HEK293 (cell line): ENCODE measurements around the gene FOXP1.

Experiments
- WT1 ChIP-seq: fragments of 450-650 bp; formaldehyde crosslinking; IDR thresholded peaks from 2 replicates; pipeline ENCODE4 v1.5.1; 2016; ENCODE audit warnings: missing biosample characterization, missing genetic modification characterization
- ZNF138 ChIP-seq: fragments of 450-650 bp; formaldehyde crosslinking; IDR thresholded peaks from 2 replicates; pipeline ENCODE4 v1.5.1; 2016; ENCODE audit warnings: missing biosample characterization, missing genetic modification characterization, borderline replicate concordance
- ZNF169 ChIP-seq: fragments of 450-650 bp; formaldehyde crosslinking; IDR thresholded peaks from 2 replicates; pipeline ENCODE4 v1.5.1; 2016; ENCODE audit warnings: missing biosample characterization, missing genetic modification characterization
- ZNF292 ChIP-seq: fragments of 450-650 bp; formaldehyde crosslinking; IDR thresholded peaks from 2 replicates; pipeline ENCODE4 v1.5.1; 2016; ENCODE audit warnings: low read depth, missing biosample characterization, missing genetic modification characterization, borderline replicate concordance
- ZNF354C ChIP-seq: fragments of 450-650 bp; formaldehyde crosslinking; IDR thresholded peaks from 2 replicates; pipeline ENCODE4 v1.5.1; 2016; ENCODE audit warnings: missing biosample characterization, missing genetic modification characterization, low read depth, borderline replicate concordance
- ZNF37A ChIP-seq: fragments of 450-650 bp; IDR thresholded peaks from 2 replicates; pipeline ENCODE4 v1.5.1; 2018; ENCODE audit warnings: missing biosample characterization, missing genetic modification characterization
- ZNF571 ChIP-seq: fragments of 450-650 bp; formaldehyde crosslinking; IDR thresholded peaks from 2 replicates; pipeline ENCODE4 v1.5.0; 2017; ENCODE audit warnings: missing biosample characterization, missing genetic modification characterization
- ZNF596 ChIP-seq: fragments of 450-650 bp; IDR thresholded peaks from 2 replicates; pipeline ENCODE4 v1.5.0; 2018; ENCODE audit warnings: missing biosample characterization, mild to moderate bottlenecking, missing genetic modification characterization, moderate library complexity
- ZNF670 ChIP-seq: fragments of 450-650 bp; formaldehyde crosslinking; IDR thresholded peaks from 2 replicates; pipeline ENCODE4 v1.5.1; 2016; ENCODE audit warnings: missing biosample characterization, missing genetic modification characterization, low read depth
- TF ChIP-seq, protein P1 (sequence below): fragments of 450-650 bp; formaldehyde crosslinking; IDR thresholded peaks from 2 replicates; pipeline ENCODE4 v1.5.1; 2016; ENCODE audit warnings: missing biosample characterization, missing genetic modification characterization
- TF ChIP-seq, protein P2 (sequence below): sonication (generic); formaldehyde crosslinking; IDR thresholded peaks from 2 replicates; pipeline ENCODE4 v1.8.1; 2022; ENCODE audit warnings: mild to moderate bottlenecking, moderate library complexity, missing genetic modification reagents
- TF ChIP-seq, protein P3 (sequence below): fragments of 450-650 bp; formaldehyde crosslinking; IDR thresholded peaks from 2 replicates; pipeline ENCODE4 v1.5.1; 2016; ENCODE audit warnings: missing biosample characterization, missing genetic modification characterization, borderline replicate concordance

DNA sequence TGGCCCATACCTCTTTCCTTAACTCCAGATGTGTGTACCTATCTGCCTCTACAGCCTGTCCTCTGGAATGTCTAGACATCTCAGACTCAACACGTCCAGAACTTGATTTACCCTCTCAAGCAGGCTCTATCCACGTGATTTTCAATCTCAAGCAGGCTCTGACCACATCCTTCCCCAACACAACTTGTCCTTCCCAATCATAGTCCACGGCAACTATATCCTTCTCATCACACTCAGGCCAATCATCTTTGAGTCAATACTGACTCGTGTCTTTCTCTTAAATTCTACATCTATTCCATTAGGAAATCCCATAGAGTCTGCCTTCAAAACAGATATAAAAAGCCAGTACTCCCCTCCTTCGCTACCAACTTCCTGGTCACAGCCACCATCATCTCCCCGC lies 70.4 kb downstream of the FOXP1 start:
- TF ChIP-seq, protein P1, sequence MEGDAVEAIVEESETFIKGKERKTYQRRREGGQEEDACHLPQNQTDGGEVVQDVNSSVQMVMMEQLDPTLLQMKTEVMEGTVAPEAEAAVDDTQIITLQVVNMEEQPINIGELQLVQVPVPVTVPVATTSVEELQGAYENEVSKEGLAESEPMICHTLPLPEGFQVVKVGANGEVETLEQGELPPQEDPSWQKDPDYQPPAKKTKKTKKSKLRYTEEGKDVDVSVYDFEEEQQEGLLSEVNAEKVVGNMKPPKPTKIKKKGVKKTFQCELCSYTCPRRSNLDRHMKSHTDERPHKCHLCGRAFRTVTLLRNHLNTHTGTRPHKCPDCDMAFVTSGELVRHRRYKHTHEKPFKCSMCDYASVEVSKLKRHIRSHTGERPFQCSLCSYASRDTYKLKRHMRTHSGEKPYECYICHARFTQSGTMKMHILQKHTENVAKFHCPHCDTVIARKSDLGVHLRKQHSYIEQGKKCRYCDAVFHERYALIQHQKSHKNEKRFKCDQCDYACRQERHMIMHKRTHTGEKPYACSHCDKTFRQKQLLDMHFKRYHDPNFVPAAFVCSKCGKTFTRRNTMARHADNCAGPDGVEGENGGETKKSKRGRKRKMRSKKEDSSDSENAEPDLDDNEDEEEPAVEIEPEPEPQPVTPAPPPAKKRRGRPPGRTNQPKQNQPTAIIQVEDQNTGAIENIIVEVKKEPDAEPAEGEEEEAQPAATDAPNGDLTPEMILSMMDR (tag by site-specific recombination): no peak
- TF ChIP-seq, protein P2, sequence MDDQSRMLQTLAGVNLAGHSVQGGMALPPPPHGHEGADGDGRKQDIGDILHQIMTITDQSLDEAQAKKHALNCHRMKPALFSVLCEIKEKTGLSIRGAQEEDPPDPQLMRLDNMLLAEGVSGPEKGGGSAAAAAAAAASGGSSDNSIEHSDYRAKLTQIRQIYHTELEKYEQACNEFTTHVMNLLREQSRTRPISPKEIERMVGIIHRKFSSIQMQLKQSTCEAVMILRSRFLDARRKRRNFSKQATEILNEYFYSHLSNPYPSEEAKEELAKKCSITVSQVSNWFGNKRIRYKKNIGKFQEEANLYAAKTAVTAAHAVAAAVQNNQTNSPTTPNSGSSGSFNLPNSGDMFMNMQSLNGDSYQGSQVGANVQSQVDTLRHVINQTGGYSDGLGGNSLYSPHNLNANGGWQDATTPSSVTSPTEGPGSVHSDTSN (CRISPR knock-in tag): no peak
- TF ChIP-seq, protein P3, sequence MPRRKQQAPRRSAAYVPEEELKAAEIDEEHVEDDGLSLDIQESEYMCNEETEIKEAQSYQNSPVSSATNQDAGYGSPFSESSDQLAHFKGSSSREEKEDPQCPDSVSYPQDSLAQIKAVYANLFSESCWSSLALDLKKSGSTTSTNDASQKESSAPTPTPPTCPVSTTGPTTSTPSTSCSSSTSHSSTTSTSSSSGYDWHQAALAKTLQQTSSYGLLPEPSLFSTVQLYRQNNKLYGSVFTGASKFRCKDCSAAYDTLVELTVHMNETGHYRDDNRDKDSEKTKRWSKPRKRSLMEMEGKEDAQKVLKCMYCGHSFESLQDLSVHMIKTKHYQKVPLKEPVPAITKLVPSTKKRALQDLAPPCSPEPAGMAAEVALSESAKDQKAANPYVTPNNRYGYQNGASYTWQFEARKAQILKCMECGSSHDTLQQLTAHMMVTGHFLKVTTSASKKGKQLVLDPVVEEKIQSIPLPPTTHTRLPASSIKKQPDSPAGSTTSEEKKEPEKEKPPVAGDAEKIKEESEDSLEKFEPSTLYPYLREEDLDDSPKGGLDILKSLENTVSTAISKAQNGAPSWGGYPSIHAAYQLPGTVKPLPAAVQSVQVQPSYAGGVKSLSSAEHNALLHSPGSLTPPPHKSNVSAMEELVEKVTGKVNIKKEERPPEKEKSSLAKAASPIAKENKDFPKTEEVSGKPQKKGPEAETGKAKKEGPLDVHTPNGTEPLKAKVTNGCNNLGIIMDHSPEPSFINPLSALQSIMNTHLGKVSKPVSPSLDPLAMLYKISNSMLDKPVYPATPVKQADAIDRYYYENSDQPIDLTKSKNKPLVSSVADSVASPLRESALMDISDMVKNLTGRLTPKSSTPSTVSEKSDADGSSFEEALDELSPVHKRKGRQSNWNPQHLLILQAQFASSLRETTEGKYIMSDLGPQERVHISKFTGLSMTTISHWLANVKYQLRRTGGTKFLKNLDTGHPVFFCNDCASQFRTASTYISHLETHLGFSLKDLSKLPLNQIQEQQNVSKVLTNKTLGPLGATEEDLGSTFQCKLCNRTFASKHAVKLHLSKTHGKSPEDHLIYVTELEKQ (tag by site-specific recombination): no peak
- TF ChIP-seq ZNF138 (tag by site-specific recombination): no peak
- no peak for TF ChIP-seq ZNF670
- no peak for TF ChIP-seq ZNF292 (tag by site-specific recombination)
- no peak for TF ChIP-seq ZNF354C
- TF ChIP-seq WT1: no peak
- no peak for TF ChIP-seq ZNF596
- no peak for TF ChIP-seq ZNF169 (tag by site-specific recombination)
- no peak for TF ChIP-seq ZNF37A
- no peak for TF ChIP-seq ZNF571 (tag by site-specific recombination)
